Gastroesophageal sphincter (tissue), 3 donors: ENCODE results near the gene CTIF.

Experiments
- EP300 ChIP-seq: sonication (generic); formaldehyde crosslinking; IDR thresholded peaks from one replicate; pipeline ENCODE4 v1.6.1; 2017; ENCODE audit warnings: antibody characterized with exemption, mild to moderate bottlenecking
- POLR2A ChIP-seq, 2 donors: fragments of 450-650 bp; IDR thresholded peaks; one replicate each; pipeline ENCODE4 v1.6.1; 2017; ENCODE audit warnings: antibody characterized with exemption in 2 of 2, mild to moderate bottlenecking in 2 of 2, moderate library complexity in 1 of 2
- TF ChIP-seq, protein P1 (sequence below), 4 experiments: fragments of 200-600 bp in 2 of 4; fragments of 450-650 bp in 2 of 4; sonication (generic) in 1 of 4; IDR thresholded peaks; one replicate each; pipeline ENCODE4 v1.5.1; 2017 to 2019; ENCODE audit warnings: antibody characterized with exemption in 4 of 4, mild to moderate bottlenecking in 2 of 4, moderate library complexity in 2 of 4

DNA sequence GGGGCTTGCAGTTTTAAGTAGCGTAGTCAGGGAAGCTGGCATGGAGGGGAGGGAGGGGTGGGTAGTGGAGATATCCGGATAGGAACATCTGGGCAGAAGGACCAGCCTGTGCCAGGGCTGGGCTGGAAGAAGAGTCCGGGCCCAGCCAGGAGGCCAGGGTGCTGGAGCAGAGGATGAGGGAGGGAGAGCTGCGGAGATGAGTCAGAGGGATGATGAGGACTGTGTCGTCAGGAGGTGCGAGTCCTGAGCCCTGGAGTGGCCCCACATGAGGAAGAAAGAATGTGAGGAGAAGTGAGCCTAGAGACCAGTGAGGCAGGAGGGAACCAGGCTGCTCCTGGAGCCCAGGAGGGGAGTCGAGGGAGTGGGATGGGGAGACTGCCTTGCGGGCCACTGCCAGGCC is 82.4 kb downstream of the CTIF start:
- TF ChIP-seq, protein P1, sequence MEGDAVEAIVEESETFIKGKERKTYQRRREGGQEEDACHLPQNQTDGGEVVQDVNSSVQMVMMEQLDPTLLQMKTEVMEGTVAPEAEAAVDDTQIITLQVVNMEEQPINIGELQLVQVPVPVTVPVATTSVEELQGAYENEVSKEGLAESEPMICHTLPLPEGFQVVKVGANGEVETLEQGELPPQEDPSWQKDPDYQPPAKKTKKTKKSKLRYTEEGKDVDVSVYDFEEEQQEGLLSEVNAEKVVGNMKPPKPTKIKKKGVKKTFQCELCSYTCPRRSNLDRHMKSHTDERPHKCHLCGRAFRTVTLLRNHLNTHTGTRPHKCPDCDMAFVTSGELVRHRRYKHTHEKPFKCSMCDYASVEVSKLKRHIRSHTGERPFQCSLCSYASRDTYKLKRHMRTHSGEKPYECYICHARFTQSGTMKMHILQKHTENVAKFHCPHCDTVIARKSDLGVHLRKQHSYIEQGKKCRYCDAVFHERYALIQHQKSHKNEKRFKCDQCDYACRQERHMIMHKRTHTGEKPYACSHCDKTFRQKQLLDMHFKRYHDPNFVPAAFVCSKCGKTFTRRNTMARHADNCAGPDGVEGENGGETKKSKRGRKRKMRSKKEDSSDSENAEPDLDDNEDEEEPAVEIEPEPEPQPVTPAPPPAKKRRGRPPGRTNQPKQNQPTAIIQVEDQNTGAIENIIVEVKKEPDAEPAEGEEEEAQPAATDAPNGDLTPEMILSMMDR (IDR thresholded peaks at IDR 0.05) = no peak
- TF ChIP-seq POLR2A (IDR thresholded peaks at IDR 0.05) (no peak), EP300 (no peak)
